Measurements from ENCODE around the gene INVS. TPM values are rescaled to one million over a fixed set of nuclear protein-coding genes. Genes with fewer than 3 reads are reported as not detected.
"Not testable (repeated sequence)": the region's sequence is repeated elsewhere in the genome, so short reads cannot be mapped to it uniquely, and the experiment has no call there.

Gene INVS
- polyA plus RNA-seq, 5 donors, result 18.3 to 29.7 (median 26.4) TPM

- DNase-seq, result no peak
Measured at GRCh38 chr9:100315561-100315960, 216.5 kb downstream of the INVS start.

- DNase-seq, result no peak
Measured at GRCh38 chr9:100317706-100318105, 218.7 kb downstream of the INVS start.

- peak in 1 of 2 donors; percentile 15 for DNase-seq
Measured at GRCh38 chr9:100322954-100323536, 224.0 kb downstream of the INVS start.

- DNase-seq, result peak in 1 of 2 donors; percentile 6
Measured at GRCh38 chr9:100324594-100325200, 225.7 kb downstream of the INVS start.

GRCh38 chr9:100338736-100339135 lies 239.7 kb downstream of the INVS start:
- DNase-seq, result not testable (repeated sequence)

- no peak for DNase-seq
Measured at GRCh38 chr9:100340224-100340623, 241.2 kb downstream of the INVS start.

- no peak for DNase-seq
Measured at GRCh38 chr9:100341889-100342288, 242.8 kb downstream of the INVS start.

GRCh38 chr9:100346836-100347235 lies 247.8 kb downstream of the INVS start:
- DNase-seq, result no peak

GRCh38 chr9:100350188-100350587 lies 251.1 kb downstream of the INVS start:
- DNase-seq, result no peak

Other genes with a start within 250 kb of the INVS start
- 10 to 100 TPM; 26.1 to 44.4 (median 41.0) TPM for gene STX17, start 192.6 kb upstream of the INVS start, polyA plus RNA-seq (ENCODE audit: insufficient read depth in 1 of 5, insufficient read length in 5 of 5, low replicate concordance in 1 of 5)
- gene ERP44, start 243 bp upstream of the INVS start, polyA plus RNA-seq (ENCODE audit: insufficient read depth in 1 of 5, insufficient read length in 5 of 5, low replicate concordance in 1 of 5), result 10 to 100 TPM; 26.5 to 36.3 (median 34.0) TPM